KOPT-K1 (cell line): ENCODE data around the gene MS4A6A.
"Not testable (repeated sequence)": the region's sequence is repeated elsewhere in the genome, so short reads cannot be mapped to it uniquely, and the experiment has no call there.

Source experiments
- H3K27ac ChIP-seq: fragments of 200-600 bp; sonication (generic); 2 replicates; pipeline ENCODE4 v1.5.1; 2016; ENCODE audit warnings: antibody characterized with exemption, mild to moderate bottlenecking, low read depth, low read length; ENCODE audit not compliant: poor library complexity, severe bottlenecking
- H3K36me3 ChIP-seq: fragments of 200-600 bp; sonication (generic); 2 replicates; pipeline ENCODE4 v1.5.1; 2017; ENCODE audit warnings: antibody characterized with exemption, mild to moderate bottlenecking, low read length, moderate library complexity; ENCODE audit not compliant: insufficient read depth
- H3K9me3 ChIP-seq: fragments of 200-600 bp; sonication (generic); 2 replicates; pipeline ENCODE4 v1.5.1; 2017; ENCODE audit warnings: antibody characterized with exemption, low read length, mild to moderate bottlenecking; ENCODE audit not compliant: insufficient read depth, poor library complexity, severe bottlenecking

Gene MS4A6A

DNA sequence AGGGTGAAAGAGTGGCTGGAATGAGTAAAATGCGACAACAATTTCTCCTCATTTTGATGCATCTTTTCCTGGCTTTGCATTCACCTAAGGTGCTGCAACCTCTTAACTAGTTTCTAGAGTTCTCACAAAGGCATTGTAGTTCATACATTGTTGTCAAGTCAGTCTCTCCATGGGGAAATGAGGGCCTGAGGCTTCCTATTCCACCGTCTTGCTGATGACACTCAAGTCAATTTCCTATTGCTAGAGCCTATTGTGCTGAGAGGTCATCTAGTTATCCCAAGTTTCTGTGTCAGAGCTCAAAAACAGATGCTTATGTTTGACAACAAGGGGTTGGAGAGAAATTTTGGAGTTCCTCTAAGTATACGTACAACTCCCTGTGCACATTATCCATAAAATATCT lies 11.6 kb upstream of the MS4A6A start:
- H3K9me3 ChIP-seq, result peaks cover 5% of the 10 kb centered on the region
- no peak overlapping the region for H3K27ac ChIP-seq
- no peaks in the 10 kb centered on the region for H3K36me3 ChIP-seq

DNA sequence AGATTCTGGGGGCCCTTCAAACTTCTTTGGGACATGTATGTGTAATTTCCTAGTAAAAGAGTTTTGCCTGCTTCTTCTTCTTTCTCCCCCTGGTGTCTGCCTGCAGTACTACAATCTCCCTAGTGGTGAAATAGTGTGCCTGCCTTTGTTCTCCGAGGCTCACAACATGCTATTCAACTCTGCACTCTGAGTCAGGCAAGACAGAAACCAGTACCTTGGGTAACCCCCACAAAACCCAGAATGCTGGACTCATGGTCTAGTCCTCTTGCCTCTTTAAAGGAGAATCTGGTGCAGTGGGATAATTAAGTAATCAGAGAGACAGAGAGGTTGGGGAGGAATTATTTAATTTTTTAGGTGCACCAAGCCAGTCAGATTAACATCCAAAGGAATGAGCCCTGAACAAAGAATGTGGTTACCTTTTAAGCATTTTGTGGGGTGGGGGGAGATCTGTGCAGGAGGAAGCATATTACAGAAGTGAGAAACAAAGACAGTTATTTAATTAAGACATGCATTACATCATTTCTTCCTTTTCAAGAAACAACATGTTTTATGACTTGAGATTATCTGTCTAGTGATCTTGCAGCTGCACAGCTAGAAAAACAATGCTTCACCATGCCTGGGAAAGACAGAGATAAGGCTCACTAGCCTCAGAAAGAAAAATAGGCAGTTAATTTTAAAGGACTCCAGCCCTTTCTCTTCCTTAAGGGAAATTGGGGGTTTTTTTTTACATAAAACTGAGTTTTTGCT lies 11.0 kb upstream of the MS4A6A start:
- H3K27ac ChIP-seq, result no peak overlapping the region
- peaks cover 5% of the 10 kb centered on the region for H3K9me3 ChIP-seq
- no peaks in the 10 kb centered on the region for H3K36me3 ChIP-seq

- H3K27ac ChIP-seq, H3K9me3 ChIP-seq, H3K36me3 ChIP-seq: not testable (repeated sequence)
Measured at GRCh38 chr11:60192564-60192963, 9.7 kb upstream of the MS4A6A start.

DNA sequence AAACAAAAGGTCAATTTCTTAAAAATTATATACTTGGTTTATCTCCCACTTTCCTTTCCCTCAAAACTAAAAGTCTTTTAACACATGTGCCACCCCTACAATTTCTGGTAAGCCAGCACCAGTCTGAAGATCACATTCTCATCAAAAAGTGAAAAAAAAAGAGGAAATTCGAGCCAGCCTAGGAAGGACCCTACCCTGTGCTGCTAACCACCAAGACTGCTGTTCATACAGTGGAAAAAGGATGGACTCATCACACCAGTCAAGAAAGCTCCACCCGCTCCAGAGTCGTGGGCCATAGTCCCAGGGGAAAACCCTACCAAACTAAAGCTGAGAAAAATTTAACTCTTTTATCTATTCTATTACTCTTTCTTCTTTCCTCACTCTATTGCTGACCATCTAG lies 5.6 kb upstream of the MS4A6A start:
- H3K9me3 ChIP-seq, H3K36me3 ChIP-seq, H3K27ac ChIP-seq: not testable (repeated sequence)

DNA sequence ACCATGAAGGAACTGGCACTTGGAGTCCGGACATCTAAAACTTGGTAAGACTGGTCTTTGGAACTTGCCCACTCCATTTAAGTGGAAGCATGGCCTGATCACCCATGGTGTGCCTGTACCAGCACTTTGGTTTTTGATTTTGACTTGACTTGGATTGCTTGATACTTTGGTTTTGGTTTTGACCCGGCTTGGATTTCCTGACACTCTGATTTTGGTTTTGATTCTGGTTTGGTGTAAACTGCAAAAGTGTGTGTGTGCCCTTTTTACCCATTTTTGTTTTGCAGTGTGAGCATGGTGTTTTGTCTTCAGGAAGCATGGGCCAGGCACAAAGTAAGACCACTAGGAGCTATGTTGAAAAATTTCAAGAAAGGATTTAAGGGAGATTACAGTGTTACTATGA lies 3.2 kb upstream of the MS4A6A start:
- H3K27ac ChIP-seq, H3K9me3 ChIP-seq, H3K36me3 ChIP-seq: not testable (repeated sequence)

DNA sequence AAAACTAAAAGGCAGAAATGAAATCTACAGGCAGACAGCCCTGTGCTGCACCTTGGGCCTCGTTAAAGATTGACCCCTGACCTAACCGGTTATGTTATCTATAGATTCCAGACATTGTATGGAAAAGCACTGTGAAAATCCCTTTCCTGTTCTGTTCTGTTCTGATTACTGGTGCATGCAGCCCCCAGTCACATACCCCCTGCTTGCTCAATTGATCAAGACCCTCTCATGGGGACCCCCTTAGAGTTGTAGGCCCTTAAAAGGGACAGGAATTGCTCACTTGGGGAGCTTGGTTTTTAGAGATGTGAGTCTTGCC lies 2.6 kb upstream of the MS4A6A start:
- H3K36me3 ChIP-seq, result not testable (repeated sequence)

DNA sequence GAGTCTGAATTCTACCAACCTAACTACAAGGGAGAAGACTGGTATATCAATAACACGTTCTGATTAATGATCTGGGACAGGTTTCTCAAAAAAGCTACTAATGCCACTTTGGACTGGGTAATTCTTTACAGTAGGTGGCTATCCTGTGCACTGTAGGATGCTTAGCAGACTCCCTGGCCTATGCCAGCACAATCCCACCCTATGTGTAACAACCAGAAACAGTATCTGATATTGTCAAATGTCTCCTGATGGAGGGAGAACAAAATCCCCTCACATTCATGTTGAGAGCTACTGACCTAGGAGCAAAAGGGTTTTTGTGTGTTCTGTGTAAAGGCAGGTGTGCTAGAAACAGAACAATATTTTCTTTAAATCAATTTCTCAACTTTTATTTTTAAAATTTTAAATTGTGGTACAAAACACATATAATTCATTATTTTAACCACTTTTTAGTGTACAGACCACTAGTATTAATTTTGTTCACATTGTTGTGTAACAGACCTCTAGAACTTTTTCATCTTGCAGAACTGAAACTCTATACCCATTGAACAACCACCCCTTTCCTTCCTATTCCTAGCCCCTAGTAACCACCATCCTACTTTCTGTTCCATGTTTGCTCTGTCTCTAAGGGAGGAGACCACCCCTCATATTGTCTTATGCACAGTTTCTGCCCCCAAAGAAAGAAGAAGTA lies 2.1 kb upstream of the MS4A6A start:
- no peak overlapping the region for H3K27ac ChIP-seq
- no peaks in the 10 kb centered on the region for H3K9me3 ChIP-seq
- H3K36me3 ChIP-seq, result no peaks in the 10 kb centered on the region

More for the DNA sequence above, 2.6 kb upstream of the MS4A6A start:
- not testable (repeated sequence) for H3K9me3 ChIP-seq, H3K27ac ChIP-seq

DNA sequence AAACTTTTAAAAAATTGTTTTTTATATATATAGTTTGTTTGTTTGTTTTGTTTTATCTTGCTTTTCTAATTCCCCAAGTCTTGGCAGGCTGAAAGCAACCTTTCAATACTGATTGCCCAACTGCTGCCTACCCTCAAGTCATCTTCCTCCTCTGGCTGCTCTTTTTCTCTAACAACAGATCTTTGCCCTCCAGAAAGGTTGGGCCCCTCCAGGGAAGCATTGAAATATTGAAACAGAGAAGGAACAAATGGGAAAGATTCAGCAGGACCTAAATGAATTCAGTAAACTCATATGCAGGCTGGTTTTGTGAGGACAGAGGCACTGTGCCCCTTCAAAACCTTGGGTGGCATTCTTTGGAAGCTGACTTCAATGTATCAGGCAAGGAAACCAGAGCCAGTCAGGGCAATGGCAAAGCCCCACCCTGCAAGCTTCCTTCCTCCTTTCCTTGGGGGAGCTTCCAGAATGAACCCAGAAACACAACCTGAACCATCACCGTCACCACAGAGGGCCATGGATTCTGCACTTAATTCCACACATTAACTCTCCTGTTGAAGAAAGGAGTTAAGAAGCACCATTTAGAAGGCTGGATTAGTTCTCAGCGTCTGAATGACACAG lies 815 bp upstream of the MS4A6A start:
- Histone ChIP-seq H3K36me3 (no peaks in the 10 kb centered on the region), H3K9me3 (no peaks in the 10 kb centered on the region), H3K27ac (no peak overlapping the region)

DNA sequence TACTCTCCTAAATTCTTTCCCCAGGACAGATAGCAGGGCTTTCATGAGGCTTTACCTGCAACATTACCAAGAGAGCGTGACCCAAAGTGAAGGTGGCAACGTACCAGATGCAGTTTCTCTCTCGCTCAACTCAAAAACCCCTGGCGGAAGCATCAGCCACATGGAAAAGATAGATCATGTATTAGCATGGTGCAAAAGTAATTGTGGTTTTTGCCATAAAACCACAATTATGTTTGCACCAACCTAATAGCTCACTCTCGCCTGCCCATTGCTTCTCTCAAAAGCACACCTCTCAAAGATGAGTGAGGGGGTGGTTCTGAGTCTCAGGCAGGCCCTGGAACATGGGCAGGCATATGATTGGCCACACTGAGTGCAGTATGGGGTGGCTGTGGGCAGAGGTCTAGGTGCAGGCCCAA lies 7.0 kb downstream of the MS4A6A start:
- no peaks in the 10 kb centered on the region for H3K36me3 ChIP-seq
- no peak overlapping the region for H3K27ac ChIP-seq
- H3K9me3 ChIP-seq, result no peaks in the 10 kb centered on the region

DNA sequence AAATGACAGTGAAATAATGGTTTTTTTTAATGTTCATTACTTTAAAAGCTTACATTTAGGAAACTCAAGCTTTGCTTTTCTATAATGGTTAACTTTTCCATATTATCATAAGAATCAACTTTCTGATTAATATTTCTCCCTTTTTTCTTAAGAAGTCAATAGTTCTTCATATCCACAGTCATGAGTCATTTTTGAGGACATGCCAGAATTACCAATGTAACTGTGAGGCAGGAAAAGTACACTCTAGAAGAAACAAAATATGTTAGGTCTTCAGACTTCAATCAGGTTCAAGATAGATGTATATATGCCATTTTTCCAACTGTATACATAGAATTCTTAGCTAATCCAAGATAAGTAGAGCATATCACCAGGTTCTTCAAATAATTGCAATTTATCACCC lies 10.9 kb downstream of the MS4A6A start:
- H3K9me3 ChIP-seq, result peaks cover 21% of the 10 kb centered on the region
- H3K36me3 ChIP-seq, result no peaks in the 10 kb centered on the region
- no peak overlapping the region for H3K27ac ChIP-seq

DNA sequence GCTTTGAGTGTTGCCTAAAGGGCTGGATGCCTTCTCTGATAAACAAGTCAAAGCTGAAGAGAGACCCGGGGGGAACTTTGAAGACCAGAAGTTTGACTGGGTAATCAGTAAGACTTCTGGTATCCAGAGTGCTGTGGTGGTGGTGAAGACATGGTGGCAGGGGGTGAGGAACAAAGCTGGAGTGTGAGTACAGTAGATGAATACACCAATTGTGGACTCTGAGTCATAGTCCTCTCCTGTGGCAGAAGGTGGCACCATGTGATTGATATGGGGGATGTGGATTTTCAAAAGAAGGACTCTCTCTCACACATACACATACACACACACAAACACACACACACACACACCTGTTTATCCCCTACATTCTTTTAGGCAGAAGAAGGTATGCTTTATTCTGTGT lies 12.3 kb downstream of the MS4A6A start:
- H3K9me3 ChIP-seq, result peaks cover 21% of the 10 kb centered on the region
- H3K27ac ChIP-seq, result no peak overlapping the region
- no peaks in the 10 kb centered on the region for H3K36me3 ChIP-seq

DNA sequence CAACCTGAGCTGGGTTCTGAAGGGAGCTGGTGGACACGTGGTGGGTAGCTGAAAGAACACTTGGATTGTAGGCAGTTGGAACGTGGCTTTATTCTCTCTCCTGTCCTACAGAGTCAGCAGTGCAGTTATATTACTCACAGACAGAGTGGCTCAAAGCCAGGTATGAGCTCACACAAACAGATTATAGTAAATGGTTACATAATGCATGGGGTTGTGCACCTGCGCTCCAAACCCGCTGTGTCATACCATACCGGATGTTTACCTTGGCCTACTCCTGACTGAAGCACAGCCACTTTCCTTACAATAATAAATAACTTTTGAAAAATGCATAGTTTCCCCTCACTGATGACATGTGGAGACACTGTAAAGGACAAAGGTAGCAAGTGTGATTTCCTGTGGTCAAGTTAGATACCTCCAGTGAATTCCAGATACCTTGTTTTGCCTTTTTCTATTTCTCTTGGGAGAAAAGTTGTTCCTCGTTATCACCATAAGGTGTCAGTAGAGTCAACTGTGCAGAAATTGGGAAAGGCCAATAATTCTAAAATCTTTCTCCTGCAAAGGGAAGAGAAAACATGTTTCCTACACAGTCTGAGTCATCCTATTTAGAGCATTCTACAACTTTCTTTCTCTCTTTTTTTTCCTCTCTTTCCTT lies 13.5 kb downstream of the MS4A6A start:
- Histone ChIP-seq H3K9me3 (peaks cover 21% of the 10 kb centered on the region), H3K36me3 (no peaks in the 10 kb centered on the region), H3K27ac (no peak overlapping the region)

GRCh38 chr11:60168306-60168705 lies 14.6 kb downstream of the MS4A6A start:
- peaks cover 27% of the 10 kb centered on the region for H3K9me3 ChIP-seq
- H3K36me3 ChIP-seq, result no peaks in the 10 kb centered on the region
- no peak overlapping the region for H3K27ac ChIP-seq

DNA sequence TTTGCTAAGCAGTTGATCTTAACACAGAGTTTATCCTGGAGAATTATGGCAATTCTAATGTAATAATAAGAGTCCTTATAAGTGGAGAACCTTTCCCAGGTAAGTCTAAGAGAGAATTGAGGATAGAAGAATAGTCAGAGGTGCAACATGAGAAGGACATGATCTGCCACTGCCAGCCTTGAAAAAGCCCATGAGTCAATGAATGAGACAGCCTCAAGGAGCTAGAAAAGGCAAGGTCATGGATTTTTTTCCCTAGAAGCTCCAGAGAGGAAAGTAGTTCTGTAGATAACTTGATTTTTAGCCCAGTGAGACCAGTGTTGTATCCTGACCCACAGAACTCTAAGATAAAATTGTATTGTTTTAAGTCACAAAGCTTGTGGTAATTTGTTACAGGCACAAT lies 16.9 kb downstream of the MS4A6A start:
- Histone ChIP-seq H3K36me3 (no peaks in the 10 kb centered on the region), H3K9me3 (peaks cover 27% of the 10 kb centered on the region)

GRCh38 chr11:60165538-60165937 lies 17.3 kb downstream of the MS4A6A start:
- Histone ChIP-seq H3K27ac (no peak overlapping the region), H3K9me3 (peaks cover 26% of the 10 kb centered on the region), H3K36me3 (no peaks in the 10 kb centered on the region)

More for the DNA sequence above, 16.9 kb downstream of the MS4A6A start:
- H3K27ac ChIP-seq, result no peak overlapping the region
